ENCODE data around the gene NQO2. TPM values are rescaled to one million over a fixed set of nuclear protein-coding genes. Genes with fewer than 3 reads are reported as not detected.
"Not testable (repeated sequence)": the region's sequence is repeated elsewhere in the genome, so short reads cannot be mapped to it uniquely, and the experiment has no call there.

Gene NQO2
- total RNA-seq, 1 donor from 2014 or later = 11.8 TPM

- H3K27me3 ChIP-seq = no peaks in the 10 kb centered on the region
- no peaks in the 10 kb centered on the region for H3K9me3 ChIP-seq
- TF ChIP-seq CTCF (IDR thresholded peaks at IDR 0.05) = no peak
- no peak for TF ChIP-seq POLR2AphosphoS5 (IDR thresholded peaks at IDR 0.05; ENCODE audit: insufficient read depth in 1 of 2, low read depth in 1 of 2)
- TF ChIP-seq POLR2A (IDR thresholded peaks at IDR 0.05) = no peak
- no peak for DNase-seq (ENCODE audit: extremely low spot score in 2 of 2)
- no peaks in the 10 kb centered on the region for H3K4me1 ChIP-seq
- H3K27ac ChIP-seq = no peak overlapping the region
- intact Hi-C loops (cut with DNase I) = no loop called here
- peaks cover 0 to 42% of the 10 kb centered on the region in 2 donors for H3K36me3 ChIP-seq
- H3K4me3 ChIP-seq = no peak overlapping the region
Measured at GRCh38 chr6:3006476-3006875, 6.8 kb downstream of the NQO2 start.

DNA sequence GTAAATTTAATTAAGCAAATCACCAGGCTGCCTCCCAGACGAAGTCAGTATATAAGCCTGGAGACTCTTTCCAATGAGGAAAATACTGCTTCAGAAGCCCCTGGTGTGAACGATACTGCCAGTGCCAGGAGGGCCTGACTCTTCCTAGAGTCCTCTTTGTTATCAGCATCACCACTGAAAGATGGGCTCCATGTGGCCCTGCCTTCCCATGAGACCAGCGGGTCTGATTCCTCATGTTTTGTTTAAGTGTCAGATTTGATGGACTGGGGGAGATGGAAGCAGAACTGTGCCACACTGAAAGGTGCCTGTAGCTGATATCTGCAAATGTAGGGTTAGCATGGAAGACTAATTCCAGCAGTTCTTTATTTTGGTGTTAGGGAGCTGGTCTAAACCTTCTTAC is 7.9 kb downstream of the NQO2 start:
- intact Hi-C loops (cut with DNase I) = no loop called here

DNA sequence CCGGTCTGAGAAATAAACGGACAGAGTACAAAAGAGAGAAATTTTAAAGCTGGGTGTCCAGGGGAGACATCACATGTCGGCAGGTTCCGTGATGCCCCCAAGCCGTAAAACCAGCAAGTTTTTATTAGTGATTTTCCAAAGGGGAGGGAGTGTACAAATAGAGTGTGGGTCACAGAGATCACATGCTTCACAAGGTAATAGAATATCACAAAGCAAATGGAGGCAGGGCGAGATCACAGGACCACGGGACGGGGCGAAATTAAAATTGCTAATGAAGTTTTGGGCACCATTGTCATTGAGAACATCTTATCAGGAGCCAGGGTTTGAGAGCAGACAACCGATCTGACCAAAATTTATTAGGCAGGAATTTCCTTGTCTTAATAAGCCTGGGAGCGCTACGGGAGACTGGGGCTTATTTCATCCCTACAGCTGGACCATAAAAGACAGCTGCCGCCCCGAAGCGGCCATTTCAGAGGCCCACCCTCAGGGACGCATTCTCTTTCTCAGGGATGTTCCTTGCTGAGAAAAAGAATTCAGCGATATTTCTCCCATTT is 9.1 kb downstream of the NQO2 start:
- H3K9me3 ChIP-seq; H3K27me3 ChIP-seq; H3K4me1 ChIP-seq; H3K4me3 ChIP-seq; H3K27ac ChIP-seq; intact Hi-C loops (cut with DNase I); DNase-seq (ENCODE audit: extremely low spot score in 2 of 2): not testable (repeated sequence)
- H3K36me3 ChIP-seq = peaks cover 0 to 54% of the 10 kb centered on the region in 2 donors

More for the DNA sequence above, 7.9 kb downstream of the NQO2 start:
- Histone ChIP-seq H3K27me3 (no peaks in the 10 kb centered on the region), H3K27ac (no peak overlapping the region), H3K9me3 (no peaks in the 10 kb centered on the region), H3K36me3 (peaks cover 0 to 53% of the 10 kb centered on the region in 2 donors), H3K4me3 (no peak overlapping the region), H3K4me1 (no peaks in the 10 kb centered on the region)
- TF ChIP-seq CTCF (IDR thresholded peaks at IDR 0.05) = no peak
- no peak for TF ChIP-seq POLR2A (IDR thresholded peaks at IDR 0.05)
- no peak for TF ChIP-seq POLR2AphosphoS5 (IDR thresholded peaks at IDR 0.05; ENCODE audit: insufficient read depth in 1 of 2, low read depth in 1 of 2)
- no peak for DNase-seq (ENCODE audit: extremely low spot score in 2 of 2)

DNA sequence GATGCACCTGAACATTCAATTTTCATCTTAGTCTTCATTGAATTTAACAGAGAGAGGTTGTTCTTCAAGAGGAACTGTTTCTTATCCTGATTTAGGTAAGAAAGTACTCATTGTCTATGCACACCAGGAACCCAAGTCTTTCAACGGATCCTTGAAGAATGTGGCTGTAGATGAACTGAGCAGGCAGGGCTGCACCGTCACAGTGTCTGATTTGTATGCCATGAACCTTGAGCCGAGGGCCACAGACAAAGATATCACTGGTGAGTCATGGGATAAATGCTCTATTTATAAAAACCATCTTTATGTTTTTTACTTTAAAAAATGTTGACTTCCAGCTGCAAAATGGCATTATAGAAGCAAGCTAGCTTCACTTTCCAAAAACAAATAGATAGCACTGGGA is 10.2 kb downstream of the NQO2 start:
- H3K36me3 ChIP-seq = peaks cover 0 to 57% of the 10 kb centered on the region in 2 donors
- intact Hi-C loops (cut with DNase I) = no loop called here

GRCh38 chr6:3011158-3011557 is 11.5 kb downstream of the NQO2 start:
- no peak for DNase-seq (ENCODE audit: extremely low spot score in 2 of 2)
- no peak overlapping the region for H3K4me3 ChIP-seq
- intact Hi-C loops (cut with DNase I) = no loop called here
- H3K4me1 ChIP-seq = no peaks in the 10 kb centered on the region
- H3K27me3 ChIP-seq = no peaks in the 10 kb centered on the region
- H3K27ac ChIP-seq = no peak overlapping the region
- TF ChIP-seq POLR2A (IDR thresholded peaks at IDR 0.05) = no peak
- no peak for TF ChIP-seq POLR2AphosphoS5 (IDR thresholded peaks at IDR 0.05; ENCODE audit: insufficient read depth in 1 of 2, low read depth in 1 of 2)
- no peak for TF ChIP-seq CTCF (IDR thresholded peaks at IDR 0.05)
- H3K9me3 ChIP-seq = no peaks in the 10 kb centered on the region
- peaks cover 0 to 65% of the 10 kb centered on the region in 2 donors for H3K36me3 ChIP-seq

More for the DNA sequence above, 10.2 kb downstream of the NQO2 start:
- no peak overlapping the region for H3K4me3 ChIP-seq
- H3K27me3 ChIP-seq = no peaks in the 10 kb centered on the region
- H3K9me3 ChIP-seq = no peaks in the 10 kb centered on the region
- H3K4me1 ChIP-seq = no peaks in the 10 kb centered on the region
- TF ChIP-seq POLR2AphosphoS5 (IDR thresholded peaks at IDR 0.05; ENCODE audit: insufficient read depth in 1 of 2, low read depth in 1 of 2) = no peak
- TF ChIP-seq POLR2A (IDR thresholded peaks at IDR 0.05) = no peak
- TF ChIP-seq CTCF (IDR thresholded peaks at IDR 0.05) = no peak
- DNase-seq (ENCODE audit: extremely low spot score in 2 of 2) = no peak
- no peak overlapping the region for H3K27ac ChIP-seq
